Psoas muscle (tissue), 8 donors: Measurements from ENCODE around the gene TXNRD1. TPM values are rescaled to one million over a fixed set of nuclear protein-coding genes. Genes with fewer than 3 reads are reported as not detected.

Experiments
- ATAC-seq, 4 donors: fragments of 200-7000 bp; cut with Tn5 transposase; one replicate each; pipeline ENCODE4 v1.9.1; 2020; ENCODE audit warnings: moderate library complexity in 3 of 4, mild to moderate bottlenecking in 2 of 4
- DNase-seq, 2 donors: peaks; one replicate each; pipeline ENCODE4 v3.0.0-alpha.2; 2020
- H3K27ac ChIP-seq: fragments of 200-600 bp; one replicate; pipeline ENCODE4 v1.8.0; 2022
- H3K27me3 ChIP-seq, 3 donors: fragments of 200-600 bp in 1 of 3; one replicate each; pipeline versions ENCODE4 v1.6.1 to v1.8.0; 2013 to 2022; ENCODE audit warnings: low read length in 2 of 3, mild to moderate bottlenecking in 2 of 3, moderate library complexity in 1 of 3; ENCODE audit not compliant: insufficient read depth in 3 of 3
- H3K36me3 ChIP-seq, 2 donors: fragments of 200-600 bp in 1 of 2; one replicate each; pipeline versions ENCODE4 v1.6.1 to v1.8.0; 2013 to 2022; ENCODE audit warnings: low read depth in 1 of 2, mild to moderate bottlenecking in 1 of 2, moderate library complexity in 1 of 2; ENCODE audit not compliant: insufficient read depth in 1 of 2
- H3K4me1 ChIP-seq: fragments of 200-600 bp; one replicate; pipeline ENCODE4 v1.8.0; 2022
- H3K4me3 ChIP-seq: fragments of 200-600 bp; one replicate; pipeline ENCODE4 v1.8.0; 2022; ENCODE audit warnings: mild to moderate bottlenecking
- H3K9me3 ChIP-seq: fragments of 200-600 bp; one replicate; pipeline ENCODE4 v1.8.0; 2022
- WGBS, 3 donors: extraction: QIAGEN DNeasy Blood & Tissue Kit; methylation state at CpG; one replicate each; pipeline versions ENCODE4 v1.1.6 to v1.1.7; 2013; 5-methylcytosine and 5-hydroxymethylcytosine counted together
- intact Hi-C, 2 donors: fragments of 100-400 bp; cut with DNase I; formaldehyde crosslinking; loops; one replicate each; pipeline versions ENCODE4 v1.11.0 to v1.14.2; 2022
- polyA plus RNA-seq, 3 donors: library from polyadenylated mRNA; stranded (reverse); fragments of 200-250 nt; gene quantifications; one replicate each; pipeline ENCODE4 v1.2.3, GENCODE V29; 2013
- total RNA-seq, 4 donors: library from RNA; stranded (reverse); fragmentation: NEBNext Ultra II Directional in 2 of 4; extraction: Animal tissue kit (Norgen Biotek cat#: 25700) in 2 of 4; gene quantifications; one replicate each; pipeline versions ENCODE4 v1.2.1 to v1.2.4, GENCODE V29; 2021 to 2023
- TF ChIP-seq, protein P1 (sequence below): fragments of 200-600 bp; IDR thresholded peaks from one replicate; pipeline ENCODE4 v1.8.0; 2022; ENCODE audit warnings: antibody characterized with exemption
- donor health status: healthy with polysubstance abuse.
- donor health status: DM: no; HTN: no; CAD: no; lungs with moderate emphysema.
- donor health status: Bipolar disorder and iron deficiency.
- donor health status: healthy.
- donor health status: DM: yes; HTN: yes; CAD: no.
- donor health status: DM: no; HTN: no; CAD: no.
- donor health status: DM: no; HTN: no; CAD: no.
- donor health status: DM: yes; HTN: yes; CAD: no.

The TXNRD1 gene
- total and polyA plus RNA-seq, 7 donors, result 46.0 to 249 (median 110) TPM

DNA sequence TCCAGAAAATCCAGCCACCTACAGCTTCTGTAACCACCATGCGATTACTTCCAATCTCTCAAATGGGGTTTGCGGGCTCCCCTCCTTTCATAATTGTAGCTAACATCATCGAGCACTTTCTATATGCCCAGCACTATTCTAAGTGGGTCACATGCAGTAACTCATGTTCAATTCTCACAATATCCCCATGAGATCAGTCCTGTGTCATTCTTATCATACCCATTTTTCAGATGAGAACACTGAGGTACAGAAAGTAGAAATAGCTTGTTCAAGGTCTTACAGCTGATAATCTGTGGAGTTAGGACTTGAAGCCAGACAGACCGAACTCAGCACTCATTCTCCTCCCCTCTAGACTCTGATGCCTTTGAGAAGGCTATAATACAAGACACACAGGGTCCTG lies 162.8 kb downstream of the TXNRD1 start:
- DNase-seq (no peak), ATAC-seq (no peak)
- 91 to 93% (median 92%) methylated on average over 4 of the region's 4 CpGs for WGBS, 3 donors
- intact Hi-C loops, result no loop called here
- TF ChIP-seq, protein P1, sequence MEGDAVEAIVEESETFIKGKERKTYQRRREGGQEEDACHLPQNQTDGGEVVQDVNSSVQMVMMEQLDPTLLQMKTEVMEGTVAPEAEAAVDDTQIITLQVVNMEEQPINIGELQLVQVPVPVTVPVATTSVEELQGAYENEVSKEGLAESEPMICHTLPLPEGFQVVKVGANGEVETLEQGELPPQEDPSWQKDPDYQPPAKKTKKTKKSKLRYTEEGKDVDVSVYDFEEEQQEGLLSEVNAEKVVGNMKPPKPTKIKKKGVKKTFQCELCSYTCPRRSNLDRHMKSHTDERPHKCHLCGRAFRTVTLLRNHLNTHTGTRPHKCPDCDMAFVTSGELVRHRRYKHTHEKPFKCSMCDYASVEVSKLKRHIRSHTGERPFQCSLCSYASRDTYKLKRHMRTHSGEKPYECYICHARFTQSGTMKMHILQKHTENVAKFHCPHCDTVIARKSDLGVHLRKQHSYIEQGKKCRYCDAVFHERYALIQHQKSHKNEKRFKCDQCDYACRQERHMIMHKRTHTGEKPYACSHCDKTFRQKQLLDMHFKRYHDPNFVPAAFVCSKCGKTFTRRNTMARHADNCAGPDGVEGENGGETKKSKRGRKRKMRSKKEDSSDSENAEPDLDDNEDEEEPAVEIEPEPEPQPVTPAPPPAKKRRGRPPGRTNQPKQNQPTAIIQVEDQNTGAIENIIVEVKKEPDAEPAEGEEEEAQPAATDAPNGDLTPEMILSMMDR, result no peak
- Histone ChIP-seq H3K27me3 (no peaks in the 10 kb centered on the region), H3K4me1 (no peaks in the 10 kb centered on the region), H3K9me3 (no peaks in the 10 kb centered on the region), H3K27ac (no peak overlapping the region), H3K36me3 (no peaks in the 10 kb centered on the region), H3K4me3 (no peak overlapping the region)

DNA sequence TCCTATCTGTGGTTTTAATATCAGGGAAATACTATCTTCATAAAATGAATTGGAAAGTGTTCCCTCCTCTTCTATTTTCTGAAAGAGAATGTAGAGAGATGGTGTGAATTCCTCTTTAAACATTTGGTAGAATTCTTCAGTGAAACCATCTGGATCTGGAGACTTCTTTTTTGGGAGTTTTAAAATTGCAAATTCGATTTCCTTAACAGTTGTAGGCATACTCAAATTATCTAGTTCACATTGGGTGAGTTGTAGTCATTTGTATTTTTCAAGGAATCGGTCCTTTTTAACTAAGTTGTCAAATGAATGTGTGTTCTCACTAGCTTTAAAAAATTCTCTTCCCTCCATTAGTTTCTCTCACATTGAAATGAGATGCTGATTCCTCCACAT lies 165.8 kb downstream of the TXNRD1 start:
- WGBS, 3 donors, result 45 to 52% (median 50%) methylated on average over 2 of the region's 2 CpGs

DNA sequence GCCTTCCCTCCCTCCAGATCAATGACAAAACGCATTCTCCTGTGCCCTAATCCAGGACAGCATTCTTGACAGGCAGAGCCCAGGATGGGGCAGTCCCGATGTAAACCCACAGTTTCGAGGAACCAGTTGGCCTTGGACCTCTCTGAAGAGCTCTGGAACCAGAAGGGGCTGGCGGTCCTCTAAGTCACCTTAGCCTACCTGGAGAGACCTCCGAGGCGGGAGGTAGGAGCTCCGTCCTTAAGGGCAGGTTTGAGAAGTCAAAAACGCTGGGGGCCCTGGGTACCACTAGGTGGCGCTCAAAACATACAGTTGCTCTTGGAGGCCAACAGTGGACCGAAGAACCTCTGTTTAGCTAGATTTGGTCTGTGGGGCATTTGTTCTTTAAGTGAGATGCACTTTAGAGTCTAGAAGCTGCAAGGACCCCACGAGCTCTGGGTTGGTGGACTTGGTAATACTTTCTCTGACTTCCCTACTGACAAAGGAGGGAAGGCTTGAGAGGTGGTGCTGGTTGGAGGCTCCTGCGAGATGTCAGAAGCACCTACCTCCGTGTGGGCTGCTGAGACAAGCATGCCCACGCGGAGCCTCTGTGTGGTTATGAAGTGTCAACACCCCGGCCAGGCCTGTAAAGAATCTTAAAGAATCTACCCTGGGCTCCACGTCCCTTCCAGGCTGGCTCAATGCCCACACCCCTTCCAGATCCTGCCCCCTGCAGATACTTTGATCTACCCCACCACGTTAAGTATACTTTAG lies 166.3 kb downstream of the TXNRD1 start:
- TF ChIP-seq, protein P1, result peak; percentile 93
- no peaks in the 10 kb centered on the region for H3K4me1 ChIP-seq
- no peaks in the 10 kb centered on the region for H3K9me3 ChIP-seq
- WGBS, 3 donors, result 24 to 32% (median 27%) methylated on average over 18 of the region's 18 CpGs
- H3K36me3 ChIP-seq, result peaks cover 0 to 11% of the 10 kb centered on the region in 2 donors
- ATAC-seq (peak; percentile 69 to 87 (median 82)), DNase-seq (peak; percentile 69 to 79)
- intact Hi-C loops, result loop anchor here (1.0 to 5.0 kb wide), 3 partner anchors 495 to 671 kb away; no protein-coding TSS in a partner anchor
- no peak overlapping the region for H3K4me3 ChIP-seq
- no peaks in the 10 kb centered on the region for H3K27me3 ChIP-seq
- H3K27ac ChIP-seq, result no peak overlapping the region

More for the DNA sequence above, 165.8 kb downstream of the TXNRD1 start:
- intact Hi-C loops, result loop anchor here in 1 of 2 donors (5.0 kb wide), 1 partner anchor 671 kb away; no protein-coding TSS in a partner anchor
- ATAC-seq, result no peak
- Histone ChIP-seq H3K4me1 (no peaks in the 10 kb centered on the region), H3K27ac (no peak overlapping the region), H3K9me3 (no peaks in the 10 kb centered on the region), H3K27me3 (no peaks in the 10 kb centered on the region), H3K4me3 (no peak overlapping the region), H3K36me3 (peaks cover 0 to 11% of the 10 kb centered on the region in 2 donors)
- DNase-seq, result no peak
- TF ChIP-seq, protein P1, result no peak

DNA sequence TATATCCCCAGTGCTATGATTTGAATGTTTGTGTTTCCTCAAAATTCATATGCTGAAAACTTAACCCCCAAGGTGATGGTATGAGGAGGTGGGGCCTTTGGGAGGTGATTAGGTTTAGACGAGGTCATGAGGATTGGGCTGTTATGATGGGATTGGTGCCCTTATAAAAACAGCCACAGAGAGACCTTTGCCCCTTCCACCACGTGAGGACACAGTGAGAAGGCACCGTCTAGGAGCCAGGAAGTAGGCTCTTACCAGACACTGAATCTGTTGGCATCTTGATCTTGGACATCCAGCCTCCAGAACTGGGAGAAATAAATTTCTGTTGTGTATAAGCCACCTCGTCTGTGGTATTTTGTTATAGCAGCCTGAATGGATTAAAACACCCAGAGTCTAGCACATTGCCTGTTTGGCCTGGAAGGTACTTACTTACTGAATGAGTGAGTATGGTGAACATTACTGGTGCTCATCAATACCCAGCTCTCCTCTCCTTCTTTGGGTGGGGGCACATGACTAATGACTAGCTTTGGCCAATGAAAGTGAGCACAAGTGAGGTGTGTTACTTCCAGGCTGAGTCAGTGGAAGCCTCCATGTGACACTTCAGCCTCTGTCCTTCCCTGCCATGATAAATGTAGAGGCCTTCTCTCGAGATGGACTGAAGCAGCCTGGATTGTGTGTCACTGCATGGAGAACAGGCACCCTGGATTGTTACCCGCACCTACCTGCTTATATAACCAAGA lies 168.7 kb downstream of the TXNRD1 start:
- H3K36me3 ChIP-seq, result peaks cover 0 to 11% of the 10 kb centered on the region in 2 donors
- TF ChIP-seq, protein P1, result no peak
- WGBS, 3 donors, result 68 to 73% (median 73%) methylated on average over 6 of the region's 6 CpGs
- intact Hi-C loops, result loop anchor here in 1 of 2 donors (5.0 kb wide), 1 partner anchor 668 kb away; no protein-coding TSS in a partner anchor
- no peaks in the 10 kb centered on the region for H3K4me1 ChIP-seq
- H3K27ac ChIP-seq, result no peak overlapping the region
- no peaks in the 10 kb centered on the region for H3K27me3 ChIP-seq
- no peaks in the 10 kb centered on the region for H3K9me3 ChIP-seq
- H3K4me3 ChIP-seq, result no peak overlapping the region
- ATAC-seq (no peak), DNase-seq (no peak)
